K562 (cell line): ENCODE measurements around the gene NEMP1. TPM values are rescaled to one million over a fixed set of nuclear protein-coding genes. Genes with fewer than 3 reads are reported as not detected.

Experiments
- AFF1 ChIP-seq, 2 experiments: fragments of 450-650 bp; IDR thresholded peaks; 2 replicates each; pipeline ENCODE4 v1.6.1; 2018; ENCODE audit warnings: mild to moderate bottlenecking in 2 of 2, low read depth in 1 of 2; ENCODE audit not compliant: partially characterized antibody in 2 of 2
- BCLAF1 ChIP-seq, 2 experiments: fragments of 450-650 bp in 1 of 2; IDR thresholded peaks; 2 replicates each; pipeline ENCODE4 v1.6.1; 2011 to 2017; ENCODE audit warnings: low read depth in 2 of 2, antibody characterized with exemption in 1 of 2, borderline replicate concordance in 1 of 2, low read length in 1 of 2, mild to moderate bottlenecking in 1 of 2, mixed read lengths in 1 of 2; ENCODE audit not compliant: control insufficient read depth in 1 of 2
- CCAR2 ChIP-seq: fragments of 200-400 bp; formaldehyde crosslinking; IDR thresholded peaks from 2 replicates; pipeline ENCODE4 v1.6.1; 2017; ENCODE audit warnings: mild to moderate bottlenecking, low read depth, low read length
- DLX4 ChIP-seq: fragments of 250-450 bp; sonication (Bioruptor Pico); IDR thresholded peaks from 2 replicates; pipeline ENCODE4 v1.6.1; 2021; ENCODE audit warnings: mild to moderate bottlenecking
- ETV6 ChIP-seq, 3 experiments: fragments of 150-350 bp in 1 of 3; sonication (generic) in 1 of 3; formaldehyde crosslinking in 1 of 3; IDR thresholded peaks; 2 replicates each; pipeline versions ENCODE4 v1.6.1 to v1.8.0; 2014 to 2022; ENCODE audit warnings: borderline replicate concordance in 2 of 3, low read depth in 2 of 3, antibody characterized with exemption in 1 of 3, low read length in 1 of 3, mild to moderate bottlenecking in 1 of 3, missing genetic modification reagents in 1 of 3
- PHF21A ChIP-seq: fragments of 450-650 bp; IDR thresholded peaks from 2 replicates; pipeline ENCODE4 v1.6.1; 2017; ENCODE audit warnings: low read depth, borderline replicate concordance
- PTTG1 ChIP-seq: fragments of 450-650 bp; IDR thresholded peaks from 2 replicates; pipeline ENCODE4 v1.6.1; 2016; ENCODE audit warnings: low read depth, mild to moderate bottlenecking, missing genetic modification characterization, missing compliant biosample characterization
- SMARCA4 ChIP-seq: fragments of 450-650 bp; IDR thresholded peaks from 2 replicates; pipeline ENCODE4 v1.6.1; 2016
- SOX6 ChIP-seq: fragments of 450-650 bp; IDR thresholded peaks from 2 replicates; pipeline ENCODE4 v1.6.1; 2014; ENCODE audit warnings: mild to moderate bottlenecking
- SRSF7 ChIP-seq: fragments of 200-400 bp; formaldehyde crosslinking; optimal IDR thresholded peaks from 2 replicates; pipeline ENCODE3; 2017; ENCODE audit warnings: mild to moderate bottlenecking, low read depth, low read length
- STAT5A ChIP-seq: IDR thresholded peaks from 2 replicates; pipeline ENCODE4 v1.6.1; 2012; ENCODE audit warnings: low read length, inconsistent platforms, borderline replicate concordance
- SUPT5H ChIP-seq: fragments of 450-650 bp; IDR thresholded peaks from 2 replicates; pipeline ENCODE4 v1.6.1; 2016
- TBP ChIP-seq: optimal IDR thresholded peaks from 2 replicates; pipeline ENCODE3; 2011; ENCODE audit warnings: low read depth, low read length, improper control_type of control experiment
- THRA ChIP-seq: fragments of 450-650 bp; IDR thresholded peaks from 2 replicates; pipeline ENCODE4 v1.6.1; 2017; ENCODE audit warnings: mild to moderate bottlenecking, moderate library complexity
- TRIM24 ChIP-seq, 2 experiments: fragments of 450-650 bp; IDR thresholded peaks; 2 replicates each; pipeline ENCODE4 v1.6.1; 2016
- ZNF175 ChIP-seq: fragments of 200-800 bp; sonication (Bioruptor generic); IDR thresholded peaks from 2 replicates; pipeline ENCODE4 v1.6.1; 2016; ENCODE audit warnings: low read depth, mild to moderate bottlenecking, missing genetic modification characterization, missing compliant biosample characterization
- ZNF197 ChIP-seq: fragments of 200-800 bp; sonication (Bioruptor generic); IDR thresholded peaks from 2 replicates; pipeline ENCODE4 v1.6.1; 2016; ENCODE audit warnings: low read depth, missing genetic modification characterization, missing compliant biosample characterization
- ZNF830 ChIP-seq: fragments of 250-450 bp; sonication (Bioruptor Pico); IDR thresholded peaks from 2 replicates; pipeline ENCODE4 v1.5.0; 2021; ENCODE audit warnings: mild to moderate bottlenecking
- polyA plus RNA-seq, 8 experiments: library from polyadenylated mRNA; depleted of rRNA in 4 of 8; stranded (reverse) in 5 of 8; unstranded in 3 of 8; fragments of >200 nt; fragmentation: Nextera tagmentation in 2 of 8; fragmentation: Illumina TruSeq in 1 of 8; extraction: Ambion mirVana in 2 of 8; extraction: Trizol in 1 of 8; gene quantifications; 2 replicates each; pipeline versions ENCODE4 v1.2.1 to v1.2.3, GENCODE V29; 2011 to 2014; ENCODE audit warnings: inconsistent platforms in 1 of 8, missing spikeins in 1 of 8
- total RNA-seq, 7 experiments: library from RNA; depleted of rRNA in 6 of 7; stranded (reverse); fragments of >200 nt in 6 of 7; fragmentation: Illumina TruSeq in 2 of 7; extraction: Trizol in 2 of 7; gene quantifications; 2 replicates each; pipeline versions ENCODE4 v1.2.1 to v1.2.3, GENCODE V29; 2011 to 2021; ENCODE audit warnings: low replicate concordance in 1 of 7

Gene NEMP1
- total and polyA plus RNA-seq, 9 of the 15 experiments (the other 6 are each of a cell fraction or from before 2014, with no cell fraction given): 9.5 to 82.2 (median 41.2) TPM

- TF ChIP-seq TRIM24 (IDR thresholded peaks at IDR 0.05) (peak; percentile 77 to 87), SOX6 (peak; percentile 47), CCAR2 (no peak), ETV6 (IDR thresholded peaks at IDR 0.05; ENCODE audit: borderline replicate concordance in 1 of 2, low read depth in 2 of 2, low read length in 1 of 2) (no peak; a peak in 1 of 4 replicates), ETV6 (CRISPR knock-in tag; IDR thresholded peaks at IDR 0.05; ENCODE audit: borderline replicate concordance) (no peak), SRSF7 (no peak), TBP (peak; percentile 31), STAT5A (peak; percentile 72), AFF1 (IDR thresholded peaks at IDR 0.05; ENCODE audit: low read depth in 1 of 2, partially characterized antibody in 2 of 2) (no peak), PTTG1 (no peak), ZNF830 (CRISPR knock-in tag) (no peak), SMARCA4 (peak; percentile 77; the same call in 1 of the 2 replicates), THRA (no peak), ZNF197 (CRISPR knock-in tag) (no peak), DLX4 (CRISPR knock-in tag) (no peak), BCLAF1 (IDR thresholded peaks at IDR 0.05; ENCODE audit: borderline replicate concordance in 1 of 2, control insufficient read depth in 1 of 2, low read depth in 2 of 2, low read length in 1 of 2) (no peak), ZNF175 (CRISPR knock-in tag) (no peak), PHF21A (no peak), SUPT5H (no peak)
Measured at GRCh38 chr12:57039016-57039798, 39.4 kb downstream of the NEMP1 start (continued).
